ENCODE results near the gene POP7. TPM values are rescaled to one million over a fixed set of nuclear protein-coding genes. Genes with fewer than 3 reads are reported as not detected.

The POP7 gene
- total RNA-seq, 1 experiment from 2014 or later: 151 TPM

GRCh38 chr7:100688326-100688860 is 17.5 kb upstream of the POP7 start:
- Histone ChIP-seq H3K9me3 (ENCODE audit: low read length) (no peaks in the 10 kb centered on the region), H3K4me2 (ENCODE audit: low read length) (no peak overlapping the region), H3K79me2 (ENCODE audit: low read length) (peaks cover 51% of the 10 kb centered on the region), H3F3A (ENCODE audit: low read length, unreplicated experiment) (no peaks in the 10 kb centered on the region), H3K9ac (ENCODE audit: low read length) (no peak overlapping the region), H3K4me1 (ENCODE audit: insufficient read depth, low read length) (peaks cover 12% of the 10 kb centered on the region), H2AFZ (ENCODE audit: low read length) (no peak overlapping the region), H3K9me2 (replicated peaks; ENCODE audit: low read length) (no peaks in the 10 kb centered on the region), H4K20me1 (ENCODE audit: low read length) (peaks cover 5% of the 10 kb centered on the region), H3K27me3 (ENCODE audit: low read length) (no peaks in the 10 kb centered on the region), H3K27ac (ENCODE audit: low read length) (no peak overlapping the region), H3K4me3 (ENCODE audit: low read length) (no peak overlapping the region), H3K36me3 (ENCODE audit: low read depth, low read length) (peaks cover 5% of the 10 kb centered on the region)
- ChIA-PET CTCF (no interaction called here), POLR2A (ENCODE audit: unreplicated experiment) (no interaction called here)
- BruUV-seq (replicated peaks): no TSS peak
- intact Hi-C loops (cut with micrococcal nuclease): no loop called here
- TF ChIP-seq CTCF (conservative IDR thresholded peaks at IDR 0.05; ENCODE audit: low read depth, low read length) (no peak), EZH2 (IDR thresholded peaks at IDR 0.05; ENCODE audit: low read length, unreplicated experiment) (no peak), EZH2phosphoT487 (IDR thresholded peaks at IDR 0.05; ENCODE audit: borderline replicate concordance, low read length) (no peak)
- DNase-seq: no peak
- ATAC-seq: no peak

GRCh38 chr7:100689230-100690135 is 16.4 kb upstream of the POP7 start:
- Histone ChIP-seq H3K9me2 (replicated peaks; ENCODE audit: low read length) (no peaks in the 10 kb centered on the region), H3F3A (ENCODE audit: low read length, unreplicated experiment) (no peaks in the 10 kb centered on the region), H3K9me3 (ENCODE audit: low read length) (no peaks in the 10 kb centered on the region), H3K9ac (ENCODE audit: low read length) (no peak overlapping the region), H4K20me1 (ENCODE audit: low read length) (peaks cover 5% of the 10 kb centered on the region), H3K4me3 (ENCODE audit: low read length) (no peak overlapping the region), H3K27me3 (ENCODE audit: low read length) (no peaks in the 10 kb centered on the region), H3K79me2 (ENCODE audit: low read length) (peaks cover 54% of the 10 kb centered on the region), H3K36me3 (ENCODE audit: low read depth, low read length) (peaks cover 5% of the 10 kb centered on the region), H2AFZ (ENCODE audit: low read length) (no peak overlapping the region), H3K4me1 (ENCODE audit: insufficient read depth, low read length) (peaks cover 12% of the 10 kb centered on the region), H3K4me2 (ENCODE audit: low read length) (no peak overlapping the region), H3K27ac (ENCODE audit: low read length) (no peak overlapping the region)
- TF ChIP-seq EZH2phosphoT487 (IDR thresholded peaks at IDR 0.05; ENCODE audit: borderline replicate concordance, low read length) (no peak), EZH2 (IDR thresholded peaks at IDR 0.05; ENCODE audit: low read length, unreplicated experiment) (no peak), CTCF (conservative IDR thresholded peaks at IDR 0.05; ENCODE audit: low read depth, low read length) (no peak)
- no peak for DNase-seq
- CTCF ChIA-PET: no interaction called here
- ATAC-seq: no peak
- no TSS peak for BruUV-seq (replicated peaks)
- POLR2A ChIA-PET (ENCODE audit: unreplicated experiment): no interaction called here
- intact Hi-C loops (cut with micrococcal nuclease): loop anchor here (2.0 to 5.0 kb wide), 2 partner anchors 85 to 102 kb away; partner anchors contain the start of genes FBXO24 and LRCH4
